BJ (cell line): ENCODE data around the gene SPTBN2. TPM values are rescaled to one million over a fixed set of nuclear protein-coding genes. Genes with fewer than 3 reads are reported as not detected.

Experiments
- CTCF ChIA-PET: fragments of 350-600 bp; formaldehyde crosslinking; extraction: SDS; loops from one replicate; lab custom pipeline; 2021; ENCODE audit warnings: antibody characterized with exemption, inconsistent platforms; lab: Yijun Ruan, JAX
- POLR2A ChIA-PET: fragments of 300-600 bp; sonication (Branson Sonifier 250); formaldehyde crosslinking; extraction: SDS; loops from one replicate; lab custom pipeline; 2021; ENCODE audit warnings: antibody characterized with exemption; lab: Charles Lee
- DNase-seq: peaks from one replicate; pipeline ENCODE4 v3.0.0-alpha.2; 2011; ENCODE audit warnings: low read depth
- H3K27me3 ChIP-seq: 2 replicates; pipeline ENCODE4 v1.6.0; 2011; ENCODE audit warnings: low read length; ENCODE audit not compliant: control insufficient read depth, insufficient read depth
- H3K36me3 ChIP-seq: 2 replicates; pipeline ENCODE4 v1.5.1; 2011; ENCODE audit warnings: low read length; ENCODE audit not compliant: control insufficient read depth, insufficient read depth
- H3K4me3 ChIP-seq: 2 replicates; pipeline ENCODE4 v1.5.1; 2011; ENCODE audit warnings: low read depth, mild to moderate bottlenecking, control low read depth, low read length
- polyA plus RNA-seq: library from polyadenylated mRNA; depleted of rRNA; stranded (reverse); fragments of >200 nt; gene quantifications from 2 replicates; pipeline ENCODE4 v1.2.3, GENCODE V29; 2011
- TF ChIP-seq, protein P1 (sequence below): IDR thresholded peaks from 2 replicates; pipeline ENCODE4 v1.5.1; 2011; ENCODE audit warnings: low read depth, mild to moderate bottlenecking, control low read depth, inconsistent platforms, low read length, moderate library complexity; ENCODE audit not compliant: insufficient read depth

SPTBN2 gene
- polyA plus RNA-seq, 1 experiment, result 0.25 TPM

DNA sequence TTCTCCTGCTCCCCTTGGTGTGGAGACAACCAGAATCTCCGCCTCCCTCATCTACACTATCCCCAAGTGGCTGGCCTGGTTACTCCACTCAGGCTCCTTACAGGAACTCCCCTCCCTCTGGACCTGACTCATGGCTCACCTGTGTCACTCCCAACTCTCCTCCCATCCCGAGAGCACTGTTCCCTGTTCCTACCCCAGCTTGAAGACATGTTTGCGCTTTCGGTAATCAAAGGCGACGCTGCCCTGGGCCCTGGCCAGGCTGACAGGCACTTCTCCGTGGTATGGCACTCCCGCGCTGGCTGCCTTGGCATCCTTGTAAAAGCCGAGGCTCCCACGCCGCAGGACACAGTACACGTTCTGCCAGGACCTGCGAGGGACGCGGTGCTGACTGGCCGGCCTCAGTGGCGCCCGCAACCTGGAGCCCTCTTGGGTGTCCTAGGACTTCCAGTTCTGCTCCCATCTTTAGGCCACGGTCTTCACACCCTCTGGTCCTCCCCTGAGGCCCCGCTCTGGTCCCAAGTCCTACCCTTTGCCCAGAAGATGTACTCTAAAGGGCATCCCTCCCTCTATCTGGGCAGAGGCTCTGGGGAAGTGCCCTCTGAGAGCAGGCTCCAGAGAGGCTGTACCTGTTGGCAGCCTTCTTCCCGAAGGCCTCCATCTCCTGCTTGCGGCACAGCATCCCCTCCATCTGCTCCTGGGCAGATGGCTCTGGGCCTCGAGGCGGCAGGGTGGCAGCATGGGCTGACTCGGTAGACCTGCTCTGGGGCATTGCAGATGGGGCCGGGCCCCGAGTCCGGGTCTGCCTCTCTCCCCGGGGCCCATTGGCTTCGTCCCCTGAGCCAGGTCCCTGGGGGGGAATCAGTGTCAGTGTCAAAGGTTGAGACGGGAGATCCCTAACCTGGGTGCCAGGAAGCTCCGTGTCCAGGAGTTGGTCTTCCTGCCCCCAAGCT, 41.9 kb downstream of the SPTBN2 start:
- ChIA-PET CTCF (interaction anchor here (0.8 to 2.5 kb wide), 5 partner anchors 7 to 289 kb away, joined by 3 to 12 read pairs (median 4); partner anchors contain the start of gene RBM4B), POLR2A (no interaction called here)
- no peaks in the 10 kb centered on the region for H3K36me3 ChIP-seq
- TF ChIP-seq, protein P1, sequence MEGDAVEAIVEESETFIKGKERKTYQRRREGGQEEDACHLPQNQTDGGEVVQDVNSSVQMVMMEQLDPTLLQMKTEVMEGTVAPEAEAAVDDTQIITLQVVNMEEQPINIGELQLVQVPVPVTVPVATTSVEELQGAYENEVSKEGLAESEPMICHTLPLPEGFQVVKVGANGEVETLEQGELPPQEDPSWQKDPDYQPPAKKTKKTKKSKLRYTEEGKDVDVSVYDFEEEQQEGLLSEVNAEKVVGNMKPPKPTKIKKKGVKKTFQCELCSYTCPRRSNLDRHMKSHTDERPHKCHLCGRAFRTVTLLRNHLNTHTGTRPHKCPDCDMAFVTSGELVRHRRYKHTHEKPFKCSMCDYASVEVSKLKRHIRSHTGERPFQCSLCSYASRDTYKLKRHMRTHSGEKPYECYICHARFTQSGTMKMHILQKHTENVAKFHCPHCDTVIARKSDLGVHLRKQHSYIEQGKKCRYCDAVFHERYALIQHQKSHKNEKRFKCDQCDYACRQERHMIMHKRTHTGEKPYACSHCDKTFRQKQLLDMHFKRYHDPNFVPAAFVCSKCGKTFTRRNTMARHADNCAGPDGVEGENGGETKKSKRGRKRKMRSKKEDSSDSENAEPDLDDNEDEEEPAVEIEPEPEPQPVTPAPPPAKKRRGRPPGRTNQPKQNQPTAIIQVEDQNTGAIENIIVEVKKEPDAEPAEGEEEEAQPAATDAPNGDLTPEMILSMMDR, result no peak
- DNase-seq, result no peak
- no peak overlapping the region for H3K4me3 ChIP-seq
- no peaks in the 10 kb centered on the region for H3K27me3 ChIP-seq

- ChIA-PET POLR2A (interaction anchor here (0.5 kb wide), 1 partner anchor 330 kb away, joined by 3 read pairs; no protein-coding TSS in a partner anchor), CTCF (interaction anchor here (0.8 to 2.5 kb wide), 3 partner anchors 8 to 148 kb away, joined by 3 to 12 read pairs (median 4); no protein-coding TSS in a partner anchor)
- no peaks in the 10 kb centered on the region for H3K27me3 ChIP-seq
Measured at GRCh38 chr11:66686100-66686785, 42.8 kb downstream of the SPTBN2 start.

DNA sequence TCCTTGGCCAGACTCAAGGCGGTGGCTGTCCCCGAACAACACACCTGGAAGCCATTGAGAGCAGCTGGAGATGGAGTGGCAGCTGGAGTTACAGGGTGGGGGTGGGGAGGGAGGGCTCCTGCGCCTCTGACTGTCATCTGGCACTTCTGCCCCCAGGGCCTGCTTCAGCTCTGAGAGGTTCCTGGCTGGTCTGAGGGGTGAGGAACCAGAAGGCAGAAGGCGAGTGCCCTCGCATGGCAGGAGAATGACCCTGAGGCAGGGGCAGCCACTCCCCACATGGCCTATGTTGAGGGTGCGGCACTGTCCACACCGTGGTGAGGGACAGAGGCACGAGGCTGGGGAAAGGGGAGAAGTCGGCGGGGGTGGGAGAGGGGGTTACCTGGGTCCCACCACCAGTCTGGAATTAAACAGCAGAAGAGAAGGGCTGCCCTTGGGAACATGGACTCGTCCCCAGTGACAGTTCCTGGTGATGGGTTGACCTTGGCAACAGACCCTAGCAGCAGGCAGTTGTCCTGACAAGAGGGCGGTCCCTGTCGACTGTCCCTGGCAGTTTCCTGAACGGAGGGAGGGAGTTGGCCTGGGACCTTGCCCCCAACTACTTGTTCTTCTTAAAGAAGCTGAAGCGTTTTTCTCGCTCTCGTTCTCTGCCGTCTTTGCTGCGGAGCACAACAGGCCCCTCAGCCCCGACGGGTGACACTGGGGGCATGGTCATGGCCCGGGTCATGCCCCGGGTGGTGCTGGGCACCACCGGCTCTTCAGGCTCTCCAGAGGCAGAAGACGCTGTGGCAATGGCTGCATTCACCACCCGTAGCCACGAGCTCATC, 43.5 kb downstream of the SPTBN2 start:
- H3K36me3 ChIP-seq, result no peaks in the 10 kb centered on the region
- no peaks in the 10 kb centered on the region for H3K27me3 ChIP-seq
- POLR2A ChIA-PET, result interaction anchor here (0.5 kb wide), 1 partner anchor 331 kb away, joined by 3 read pairs; no protein-coding TSS in a partner anchor
- no peak overlapping the region for H3K4me3 ChIP-seq
- TF ChIP-seq, protein P1, result no peak
- CTCF ChIA-PET, result interaction anchor here (2.5 kb wide), 1 partner anchor 9 kb away, joined by 12 read pairs; no protein-coding TSS in a partner anchor
- DNase-seq, result no peak

More at GRCh38 chr11:66686100-66686785, 42.8 kb downstream of the SPTBN2 start:
- H3K4me3 ChIP-seq, result no peak overlapping the region
- TF ChIP-seq, protein P1, result no peak
- no peak for DNase-seq
- H3K36me3 ChIP-seq, result no peaks in the 10 kb centered on the region

GRCh38 chr11:66684635-66685034, 44.4 kb downstream of the SPTBN2 start:
- no peaks in the 10 kb centered on the region for H3K27me3 ChIP-seq
- CTCF ChIA-PET, result interaction anchor here (2.5 kb wide), 1 partner anchor 9 kb away, joined by 12 read pairs; no protein-coding TSS in a partner anchor
- no peaks in the 10 kb centered on the region for H3K36me3 ChIP-seq
- no peak overlapping the region for H3K4me3 ChIP-seq
- POLR2A ChIA-PET, result no interaction called here
- no peak for DNase-seq
- TF ChIP-seq, protein P1, result no peak
